WERI-Rb-1 (cell line): Measurements from ENCODE around the gene TTN.

Experiments used
- DNase-seq: peaks from one replicate; pipeline ENCODE4 v3.0.0-alpha.2; 2020
- H3K27ac ChIP-seq: fragments of 250-450 bp; sonication (Bioruptor Pico); 2 replicates; pipeline ENCODE4 v1.5.1; 2020; ENCODE audit warnings: mild to moderate bottlenecking, moderate library complexity
- H3K27me3 ChIP-seq: fragments of 250-450 bp; sonication (Bioruptor Pico); 2 replicates; pipeline ENCODE4 v1.5.1; 2021; ENCODE audit warnings: mild to moderate bottlenecking, low read depth, moderate library complexity; ENCODE audit not compliant: insufficient read depth, severe bottlenecking
- H3K36me3 ChIP-seq: fragments of 250-450 bp; sonication (Bioruptor Pico); 2 replicates; pipeline ENCODE4 v1.5.1; 2020; ENCODE audit warnings: mild to moderate bottlenecking, moderate library complexity
- H3K4me3 ChIP-seq: 2 replicates; pipeline ENCODE4 v1.5.1; 2011; ENCODE audit warnings: low read depth, mild to moderate bottlenecking, control low read depth, low read length
- H3K9me3 ChIP-seq: fragments of 250-450 bp; sonication (Bioruptor Pico); 2 replicates; pipeline ENCODE4 v1.5.1; 2021; ENCODE audit warnings: mild to moderate bottlenecking, moderate library complexity; ENCODE audit not compliant: severe bottlenecking
- TF ChIP-seq, protein P1 (sequence below): IDR thresholded peaks from 2 replicates; pipeline ENCODE4 v1.5.1; 2011; ENCODE audit warnings: low read depth, mild to moderate bottlenecking, control low read depth, inconsistent platforms, low read length

Gene TTN

DNA sequence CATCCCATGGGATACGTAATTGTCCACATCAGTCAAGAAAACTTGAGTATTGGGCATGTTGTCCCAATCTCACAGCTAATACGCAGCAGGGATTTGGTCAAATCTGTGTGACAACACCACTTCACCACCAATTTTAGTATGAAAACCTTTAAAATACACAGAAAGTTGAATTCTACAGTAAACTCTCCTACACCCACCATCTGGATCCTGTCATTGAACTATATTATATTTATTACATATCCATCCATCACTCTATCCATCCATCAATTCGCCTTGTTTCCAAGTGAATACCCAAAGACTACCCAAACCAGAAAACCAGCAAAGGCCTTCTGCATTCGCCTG is 328.0 kb downstream of the TTN start:
- no peaks in the 10 kb centered on the region for H3K27me3 ChIP-seq
- no peak overlapping the region for H3K4me3 ChIP-seq
- DNase-seq = no peak

DNA sequence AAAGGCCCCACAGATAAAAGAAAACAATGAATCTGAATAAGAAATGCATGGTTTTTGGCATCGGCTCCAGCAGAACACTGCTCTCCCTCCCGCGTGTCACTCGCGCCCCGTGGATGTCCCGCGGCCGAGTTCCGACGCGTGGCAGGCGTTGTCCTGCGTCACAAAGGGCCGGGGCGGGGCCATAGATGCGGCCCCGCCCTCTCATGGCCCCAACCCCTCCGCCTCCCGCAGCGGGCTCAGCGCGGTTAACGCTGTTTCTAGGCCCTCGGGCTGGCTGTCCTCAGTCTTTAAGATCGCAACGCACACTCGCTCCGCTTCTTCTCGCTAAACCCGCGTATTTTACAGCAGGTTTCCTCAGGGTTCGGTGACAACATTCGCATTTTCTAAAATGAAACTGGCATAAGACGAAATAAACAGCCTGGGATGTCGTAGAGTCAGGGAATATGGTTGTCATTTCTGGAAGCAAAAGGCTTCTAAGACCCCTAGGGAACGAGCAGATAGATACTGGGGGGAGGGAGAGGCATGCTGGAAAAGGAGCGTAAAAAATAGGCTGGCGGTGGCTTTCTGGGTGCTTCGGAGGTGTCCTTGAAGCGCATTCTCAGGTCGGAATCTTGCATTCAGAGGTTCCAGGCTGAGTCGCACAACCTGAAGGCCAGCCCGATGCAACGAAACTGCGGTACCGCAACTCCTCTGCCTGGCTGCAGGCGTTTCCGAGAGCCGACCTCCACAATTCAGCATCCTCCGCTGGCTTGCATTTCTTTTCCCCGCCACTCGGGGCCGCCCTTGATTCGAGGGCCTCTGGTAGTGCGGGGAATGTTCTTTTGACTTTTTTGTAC is 328.6 kb downstream of the TTN start, which contains the start of gene FKBP7:
TSS of gene FKBP7 (minus strand) at position 162 of the 836 bp plus-strand sequence. CDS start at position 61, 101 bp downstream.
- Histone ChIP-seq H3K36me3 (no peaks in the 10 kb centered on the region), H3K9me3 (no peaks in the 10 kb centered on the region), H3K27me3 (no peaks in the 10 kb centered on the region), H3K27ac (peak within 1 kb of the TSS; percentile 76), H3K4me3 (peak within 1 kb of the TSS; percentile 68)
- peak; percentile 80 for DNase-seq
- TF ChIP-seq, protein P1, sequence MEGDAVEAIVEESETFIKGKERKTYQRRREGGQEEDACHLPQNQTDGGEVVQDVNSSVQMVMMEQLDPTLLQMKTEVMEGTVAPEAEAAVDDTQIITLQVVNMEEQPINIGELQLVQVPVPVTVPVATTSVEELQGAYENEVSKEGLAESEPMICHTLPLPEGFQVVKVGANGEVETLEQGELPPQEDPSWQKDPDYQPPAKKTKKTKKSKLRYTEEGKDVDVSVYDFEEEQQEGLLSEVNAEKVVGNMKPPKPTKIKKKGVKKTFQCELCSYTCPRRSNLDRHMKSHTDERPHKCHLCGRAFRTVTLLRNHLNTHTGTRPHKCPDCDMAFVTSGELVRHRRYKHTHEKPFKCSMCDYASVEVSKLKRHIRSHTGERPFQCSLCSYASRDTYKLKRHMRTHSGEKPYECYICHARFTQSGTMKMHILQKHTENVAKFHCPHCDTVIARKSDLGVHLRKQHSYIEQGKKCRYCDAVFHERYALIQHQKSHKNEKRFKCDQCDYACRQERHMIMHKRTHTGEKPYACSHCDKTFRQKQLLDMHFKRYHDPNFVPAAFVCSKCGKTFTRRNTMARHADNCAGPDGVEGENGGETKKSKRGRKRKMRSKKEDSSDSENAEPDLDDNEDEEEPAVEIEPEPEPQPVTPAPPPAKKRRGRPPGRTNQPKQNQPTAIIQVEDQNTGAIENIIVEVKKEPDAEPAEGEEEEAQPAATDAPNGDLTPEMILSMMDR = peak; percentile 65

More for the DNA sequence above, 328.0 kb downstream of the TTN start:
- no peak overlapping the region; the same call in 1 of the 2 replicates for H3K27ac ChIP-seq
- H3K36me3 ChIP-seq = no peaks in the 10 kb centered on the region
- TF ChIP-seq, protein P1 = no peak
- H3K9me3 ChIP-seq = no peaks in the 10 kb centered on the region

DNA sequence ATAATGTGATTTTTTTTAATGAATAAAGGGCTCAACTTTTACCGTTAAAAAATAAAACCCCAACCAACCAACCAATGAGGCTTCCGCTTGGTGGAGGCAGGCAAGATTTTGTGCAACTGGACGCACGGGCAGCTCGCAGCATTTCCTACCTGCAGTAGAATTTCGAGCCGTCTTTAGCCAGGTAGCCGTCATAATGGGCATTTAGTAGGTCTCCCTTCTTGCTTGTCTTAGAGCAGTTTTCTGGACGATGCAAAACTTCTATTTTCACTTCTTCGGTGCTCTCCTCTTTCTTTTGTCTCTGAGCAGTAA is 329.1 kb downstream of the TTN start:
- Histone ChIP-seq H3K27ac (peak overlapping the region; percentile 76), H3K27me3 (no peaks in the 10 kb centered on the region), H3K36me3 (peaks cover 3% of the 10 kb centered on the region; the same call in 1 of the 2 replicates), H3K9me3 (no peaks in the 10 kb centered on the region), H3K4me3 (peak overlapping the region; percentile 68)
- TF ChIP-seq, protein P1 = no peak
- DNase-seq = no peak

DNA sequence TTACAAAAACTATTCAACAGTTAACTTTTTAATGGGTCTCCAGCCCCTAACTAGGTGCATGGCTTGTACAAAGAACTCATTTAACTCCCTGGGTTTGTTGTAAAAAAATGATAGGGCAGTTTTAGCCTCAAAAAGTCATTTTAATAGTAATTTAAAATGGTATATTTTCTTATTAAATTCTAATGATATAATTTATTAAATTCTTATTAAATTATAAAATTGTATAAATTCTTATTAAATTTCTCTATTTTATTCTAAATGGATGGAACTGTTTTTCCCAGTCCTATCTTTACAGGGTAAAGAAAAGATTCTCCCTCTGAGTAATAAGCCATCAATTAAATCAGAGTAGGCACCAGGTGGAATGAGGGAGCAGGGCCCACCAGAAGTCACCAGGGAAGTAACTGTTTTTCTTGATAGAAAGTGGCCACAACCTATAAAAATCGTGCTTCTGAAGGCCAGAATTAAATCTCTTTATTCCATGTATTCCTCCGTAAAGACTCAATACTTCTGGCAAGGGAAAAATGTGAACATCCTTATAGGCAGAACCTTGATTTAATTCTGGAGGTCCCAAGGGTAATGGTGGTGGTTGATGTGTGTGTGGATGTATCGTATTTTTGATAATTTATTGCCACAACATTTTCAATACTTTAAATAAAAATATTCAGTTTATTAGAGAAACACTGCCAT is 329.6 kb downstream of the TTN start:
- no peak for DNase-seq
- Histone ChIP-seq H3K4me3 (peak overlapping the region; percentile 68), H3K27me3 (no peaks in the 10 kb centered on the region), H3K9me3 (no peaks in the 10 kb centered on the region), H3K36me3 (peaks cover 5% of the 10 kb centered on the region; the same call in 1 of the 2 replicates), H3K27ac (peak overlapping the region; percentile 76)
- TF ChIP-seq, protein P1 = no peak

DNA sequence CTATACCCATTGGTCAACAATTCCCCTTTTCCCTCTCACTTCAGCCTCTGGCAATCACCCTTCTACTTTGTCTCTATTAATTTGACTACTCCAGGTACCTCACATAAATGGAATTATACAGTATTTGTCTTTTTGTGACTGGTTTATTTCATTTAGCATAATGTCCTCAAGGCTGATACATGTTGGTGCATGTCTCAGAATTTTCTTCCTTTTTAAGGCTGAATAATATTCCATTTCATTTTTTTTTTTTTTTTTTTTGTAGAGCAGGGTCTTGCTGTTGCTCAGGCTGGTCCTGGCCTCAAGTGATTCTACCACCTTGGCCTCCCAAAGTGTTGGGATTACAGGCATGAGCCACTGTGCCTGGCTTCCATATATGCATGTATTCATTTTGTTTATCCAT is 330.7 kb downstream of the TTN start:
- H3K4me3 ChIP-seq = no peak overlapping the region
- H3K27ac ChIP-seq = no peak overlapping the region
- TF ChIP-seq, protein P1 = no peak
- peaks cover 5% of the 10 kb centered on the region; the same call in 1 of the 2 replicates for H3K36me3 ChIP-seq
- H3K9me3 ChIP-seq = no peaks in the 10 kb centered on the region
- H3K27me3 ChIP-seq = no peaks in the 10 kb centered on the region
- no peak for DNase-seq
